GM12878 (cell line): ENCODE measurements around the gene KIAA1671. TPM values are rescaled to one million over a fixed set of nuclear protein-coding genes. Genes with fewer than 3 reads are reported as not detected.

Experiments used
- ATAC-seq: fragments of 200-7000 bp; cut with Tn5 transposase; 3 replicates; pipeline ENCODE4 v1.9.1; 2020; ENCODE audit warnings: mild to moderate bottlenecking, moderate library complexity
- BruUV-seq: library from RNA; stranded (reverse); fragments of 400-500 nt; replicated peaks from 2 replicates; lab custom pipeline; 2021; lab: Mats Ljungman, UMichigan
- CTCF ChIA-PET: fragments of 300-600 bp; sonication (Branson Sonifier 250); formaldehyde crosslinking; extraction: SDS; loops from one replicate; lab custom pipeline; 2021; ENCODE audit warnings: inconsistent platforms; lab: Yijun Ruan, JAX
- POLR2A ChIA-PET: fragments of 350-600 bp; formaldehyde crosslinking; extraction: SDS; loops from one replicate; lab custom pipeline; 2021; ENCODE audit warnings: inconsistent platforms; lab: Charles Lee
- RAD21 ChIA-PET: fragments of 300-600 bp; sonication (Branson Sonifier 250); formaldehyde crosslinking; loops from one replicate; lab custom pipeline; 2023; ENCODE audit warnings: antibody characterized with exemption; ENCODE audit not compliant: unreplicated experiment; lab: Charles Lee
- SMC1A ChIA-PET: fragments of 300-600 bp; sonication (Branson Sonifier 250); formaldehyde crosslinking; loops from one replicate; lab custom pipeline; 2023; ENCODE audit not compliant: unreplicated experiment, uncharacterized antibody; lab: Charles Lee
- DNase-seq: peaks from one replicate; pipeline ENCODE4 v3.0.0-alpha.2; 2011; ENCODE audit warnings: low read depth, low spot score
- FAIRE-seq: peaks from 3 replicates; lab custom pipeline; 2011; peaks lifted over from hg19 to GRCh38; lab: Jason Lieb, UNC
- H2AFZ ChIP-seq: 2 replicates; pipeline ENCODE4 v1.6.0; 2011; ENCODE audit warnings: low read depth, low read length, control low read depth; ENCODE audit not compliant: control insufficient read depth
- H3K27ac ChIP-seq: 2 replicates; pipeline ENCODE4 v1.5.1; 2011; ENCODE audit warnings: control low read depth; ENCODE audit not compliant: control insufficient read depth, insufficient read depth
- H3K27me3 ChIP-seq, 2 experiments: replicated peaks in 1 of 2; 2 replicates each; pipeline versions ENCODE4 v1.6.0 to v1.6.1; 2011; ENCODE audit warnings: low read length in 1 of 2; ENCODE audit not compliant: control insufficient read depth in 2 of 2, insufficient read depth in 2 of 2
- H3K36me3 ChIP-seq, 2 experiments: 2 replicates each; pipeline ENCODE4 v1.5.1; 2011; ENCODE audit warnings: low read length in 1 of 2; ENCODE audit not compliant: control insufficient read depth in 2 of 2, insufficient read depth in 2 of 2
- H3K4me1 ChIP-seq: 2 replicates; pipeline ENCODE4 v1.6.1; 2011; ENCODE audit warnings: mild to moderate bottlenecking, low read length, moderate library complexity, mixed read lengths; ENCODE audit not compliant: control insufficient read depth, insufficient read depth
- H3K4me2 ChIP-seq: 2 replicates; pipeline ENCODE4 v1.6.0; 2011; ENCODE audit warnings: control low read depth; ENCODE audit not compliant: control insufficient read depth, insufficient read depth
- H3K4me3 ChIP-seq: fragments of 200-600 bp; sonication (generic); 2 replicates; pipeline ENCODE4 v1.5.1; 2016
- H3K79me2 ChIP-seq: 2 replicates; pipeline ENCODE4 v1.6.0; 2011; ENCODE audit warnings: low read length; ENCODE audit not compliant: control insufficient read depth, insufficient read depth
- H3K9ac ChIP-seq: 2 replicates; pipeline ENCODE4 v1.8.0; 2011; ENCODE audit warnings: low read length, control low read depth, mixed read lengths; ENCODE audit not compliant: control insufficient read depth, insufficient read depth
- H3K9me3 ChIP-seq: replicated peaks from 3 replicates; pipeline ENCODE4 v1.5.1; 2011; ENCODE audit warnings: mild to moderate bottlenecking, low read length; ENCODE audit not compliant: control insufficient read depth, insufficient read depth
- H4K20me1 ChIP-seq: 2 replicates; pipeline ENCODE4 v1.6.0; 2011; ENCODE audit not compliant: control insufficient read depth, insufficient read depth
- E4F1 ChIP-seq: fragments of 450-650 bp; IDR thresholded peaks from 2 replicates; pipeline ENCODE4 v1.6.1; 2018; ENCODE audit warnings: borderline replicate concordance, mild to moderate bottlenecking; ENCODE audit not compliant: partially characterized antibody
- ESRRA ChIP-seq: IDR thresholded peaks from 2 replicates; pipeline ENCODE4 v1.6.1; 2012; ENCODE audit warnings: mild to moderate bottlenecking, low read length, improper control_type of control experiment
- GATAD2B ChIP-seq: fragments of 450-650 bp; conservative IDR thresholded peaks from 2 replicates; pipeline ENCODE4 v1.6.1; 2017; ENCODE audit warnings: low read depth, mild to moderate bottlenecking, moderate library complexity
- POLR2A ChIP-seq: IDR thresholded peaks from 2 replicates; pipeline ENCODE4 v1.6.1; 2011; ENCODE audit warnings: low read depth, mild to moderate bottlenecking, low read length
- RB1 ChIP-seq: fragments of 450-650 bp; formaldehyde crosslinking; IDR thresholded peaks from 2 replicates; pipeline ENCODE4 v1.6.1; 2017; ENCODE audit warnings: mild to moderate bottlenecking, borderline replicate concordance
- SREBF2 ChIP-seq: IDR thresholded peaks from 2 replicates; pipeline ENCODE4 v1.6.1; 2012; ENCODE audit warnings: mild to moderate bottlenecking, low read length
- WGBS: methylation state at CpG from one replicate; pipeline ENCODE4 v1.1.6; 2016; ENCODE audit warnings: low lambda C conversion rate; ENCODE audit not compliant: insufficient replicate concordance, insufficient coverage; ENCODE audit errors: missing lambda C conversion rate; 5-methylcytosine and 5-hydroxymethylcytosine counted together
- in situ Hi-C: fragments of 300-500 bp; cut with MboI; formaldehyde crosslinking; loops from 9 replicates; pipeline ENCODE4 v1.14.3; 2018; ENCODE audit warnings: mixed read lengths
- intact Hi-C: fragments of 100-400 bp; cut with micrococcal nuclease; formaldehyde crosslinking; loops from one replicate; pipeline ENCODE4 v1.14.2; 2022; ENCODE audit not compliant: unreplicated experiment
- polyA plus RNA-seq, 11 experiments: library from polyadenylated mRNA; depleted of rRNA in 4 of 11; unstranded in 6 of 11; stranded (reverse) in 5 of 11; fragments of >200 nt; fragmentation: Nextera tagmentation in 4 of 11; fragmentation: Illumina TruSeq in 1 of 11; extraction: Ambion mirVana in 4 of 11; extraction: Trizol in 1 of 11; gene quantifications; 1 replicate in 1 of 11; 2 replicates in 10 of 11; pipeline versions ENCODE4 v1.2.1 to v1.2.3, GENCODE V29; 2011 to 2016; ENCODE audit warnings: inconsistent platforms in 2 of 11, missing spikeins in 2 of 11, low read depth in 1 of 11
- total RNA-seq, 4 experiments: library from RNA; depleted of rRNA in 3 of 4; stranded (reverse); fragments of >200 nt in 3 of 4; fragmentation: Illumina TruSeq in 1 of 4; extraction: Trizol in 1 of 4; gene quantifications; 2 replicates each; pipeline versions ENCODE4 v1.2.1 to v1.2.3, GENCODE V29; 2013 to 2021

Gene KIAA1671
- total and polyA plus RNA-seq, 10 of the 15 experiments (the other 5 are each of a cell fraction or from before 2014, with no cell fraction given), result 0.05 to 2.7 (median 0.33) TPM

GRCh38 chr22:25142102-25142501 lies 189.6 kb downstream of the KIAA1671 start:
- no peak for FAIRE-seq
- H2AFZ ChIP-seq, result no peak overlapping the region
- H3K4me3 ChIP-seq, result no peak overlapping the region
- no peaks in the 10 kb centered on the region for H4K20me1 ChIP-seq
- ChIA-PET RAD21 (no interaction called here), SMC1A (no interaction called here), CTCF (no interaction called here), POLR2A (no interaction called here)
- no peaks in the 10 kb centered on the region for H3K79me2 ChIP-seq
- no peak for ATAC-seq
- H3K4me2 ChIP-seq, result no peak overlapping the region
- no peaks in the 10 kb centered on the region for H3K4me1 ChIP-seq
- BruUV-seq, result no TSS peak
- in situ Hi-C loops, result no loop called here
- intact Hi-C loops, result no loop called here
- no peaks in the 10 kb centered on the region for H3K27me3 ChIP-seq
- no peak for TF ChIP-seq E4F1
- TF ChIP-seq GATAD2B, result no peak
- TF ChIP-seq ESRRA, result no peak
- TF ChIP-seq SREBF2, result no peak
- no peak for TF ChIP-seq POLR2A
- TF ChIP-seq RB1, result no peak
- DNase-seq, result no peak
- H3K9ac ChIP-seq, result no peak overlapping the region
- WGBS, result 42% methylated on average over 7 of the region's 7 CpGs
- no peaks in the 10 kb centered on the region for H3K36me3 ChIP-seq
- no peaks in the 10 kb centered on the region; the same call in 2 of the 3 replicates for H3K9me3 ChIP-seq
- no peak overlapping the region for H3K27ac ChIP-seq
